Urinary bladder (tissue), 4 donors: Measurements from ENCODE around the gene TMEM117. TPM values are rescaled to one million over a fixed set of nuclear protein-coding genes. Genes with fewer than 3 reads are reported as not detected.
"Not testable (repeated sequence)": the region's sequence is repeated elsewhere in the genome, so short reads cannot be mapped to it uniquely, and the experiment has no call there.

Experiments used
- DNase-seq: peaks from one replicate; pipeline ENCODE4 v3.0.0-alpha.2; 2015; ENCODE audit errors: extremely low spot score
- H3K27ac ChIP-seq: one replicate; pipeline ENCODE4 v1.5.1; 2013; ENCODE audit warnings: low read depth, mild to moderate bottlenecking, moderate library complexity
- H3K36me3 ChIP-seq: one replicate; pipeline ENCODE4 v1.6.1; 2013; ENCODE audit warnings: mild to moderate bottlenecking, moderate library complexity; ENCODE audit not compliant: insufficient read depth
- H3K4me1 ChIP-seq: one replicate; pipeline ENCODE4 v1.6.1; 2013; ENCODE audit warnings: mild to moderate bottlenecking, moderate library complexity; ENCODE audit not compliant: insufficient read depth
- H3K4me3 ChIP-seq: one replicate; pipeline ENCODE4 v1.5.1; 2013; ENCODE audit warnings: low read depth, low read length
- WGBS: extraction: QIAGEN DNeasy Blood & Tissue Kit; methylation state at CpG from one replicate; pipeline ENCODE4 v1.1.7; 2013; 5-methylcytosine and 5-hydroxymethylcytosine counted together
- polyA plus RNA-seq: library from polyadenylated mRNA; stranded (reverse); fragments of 200-250 nt; gene quantifications from one replicate; pipeline ENCODE4 v1.2.3, GENCODE V29; 2013
- total RNA-seq: library from RNA; depleted of rRNA; stranded (reverse); fragments of >200 nt; gene quantifications from one replicate; pipeline ENCODE4 v1.2.3, GENCODE V29; 2014
- donor health status: healthy with polysubstance abuse.
- donor health status: healthy.

TMEM117 gene
- total and polyA plus RNA-seq, 2 donors, result 9.2 to 31.1 TPM

DNA sequence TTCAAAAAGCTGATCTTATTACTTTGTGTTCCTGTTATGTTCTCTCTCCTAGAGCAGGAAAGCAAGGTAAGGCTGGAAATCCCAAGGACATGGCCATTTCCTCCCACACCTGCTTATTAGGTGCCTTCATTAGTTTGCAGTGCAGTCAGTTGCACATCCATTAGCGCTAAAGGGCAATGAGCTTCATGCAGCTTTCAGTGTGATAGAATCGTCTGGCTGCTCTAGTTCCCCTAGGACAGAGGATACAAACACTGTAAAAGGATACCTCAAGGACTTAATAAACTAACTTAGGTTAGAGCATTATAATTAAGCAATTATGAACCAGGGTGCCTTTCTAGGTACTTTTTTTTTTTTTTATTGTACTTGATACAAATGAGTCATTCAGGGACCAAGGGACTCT is 21.1 kb downstream of the TMEM117 start:
- no peak for DNase-seq
- Histone ChIP-seq H3K4me3 (no peak overlapping the region), H3K36me3 (no peaks in the 10 kb centered on the region), H3K27ac (no peak overlapping the region), H3K4me1 (no peaks in the 10 kb centered on the region)
- 91% methylated on average over 2 of the region's 2 CpGs for WGBS

DNA sequence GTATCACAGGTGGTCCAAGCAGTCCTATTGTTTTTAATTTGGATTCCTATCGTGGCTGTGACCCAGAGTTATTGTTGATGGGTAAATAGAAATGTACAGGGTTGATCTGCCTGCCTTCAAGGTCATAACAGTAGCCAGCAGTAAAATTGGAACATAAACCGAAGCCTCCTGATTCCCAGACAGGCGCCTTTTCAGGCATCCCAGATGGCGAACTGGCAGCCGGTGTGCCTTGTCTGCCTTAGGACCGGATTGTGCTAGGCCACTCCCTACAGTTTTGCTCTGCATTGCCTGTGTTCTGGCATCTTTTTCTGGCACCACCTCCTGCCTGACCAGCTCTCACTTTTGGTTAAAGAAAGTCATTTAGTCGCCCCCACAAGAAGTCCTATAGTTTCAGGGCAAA is 22.2 kb downstream of the TMEM117 start:
- Histone ChIP-seq H3K4me1 (no peaks in the 10 kb centered on the region), H3K4me3 (no peak overlapping the region), H3K27ac (no peak overlapping the region), H3K36me3 (no peaks in the 10 kb centered on the region)
- DNase-seq, result no peak
- WGBS, result 87% methylated on average over 7 of the region's 7 CpGs

DNA sequence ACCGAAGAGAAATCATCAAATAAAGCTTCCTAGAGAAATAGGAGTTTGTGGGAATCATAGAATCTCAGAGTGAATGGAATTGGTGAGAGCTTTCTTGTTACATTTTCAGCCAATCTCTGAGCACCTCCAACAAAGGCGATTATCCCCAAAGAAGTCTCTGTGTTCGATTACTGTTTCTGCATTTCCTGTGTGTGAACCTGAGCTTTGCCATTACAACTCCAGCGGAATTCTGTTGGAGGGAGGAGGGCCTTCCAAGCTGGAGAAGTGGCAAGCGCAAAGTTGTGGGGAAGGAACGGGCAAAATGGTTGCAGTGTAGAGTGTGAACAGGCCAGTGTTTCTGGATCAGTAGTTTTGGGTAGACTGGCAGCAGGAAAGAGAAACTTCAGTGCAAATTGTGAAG is 23.1 kb downstream of the TMEM117 start:
- DNase-seq, result no peak
- no peak overlapping the region for H3K4me3 ChIP-seq
- 90% methylated on average over 6 of the region's 6 CpGs for WGBS

DNA sequence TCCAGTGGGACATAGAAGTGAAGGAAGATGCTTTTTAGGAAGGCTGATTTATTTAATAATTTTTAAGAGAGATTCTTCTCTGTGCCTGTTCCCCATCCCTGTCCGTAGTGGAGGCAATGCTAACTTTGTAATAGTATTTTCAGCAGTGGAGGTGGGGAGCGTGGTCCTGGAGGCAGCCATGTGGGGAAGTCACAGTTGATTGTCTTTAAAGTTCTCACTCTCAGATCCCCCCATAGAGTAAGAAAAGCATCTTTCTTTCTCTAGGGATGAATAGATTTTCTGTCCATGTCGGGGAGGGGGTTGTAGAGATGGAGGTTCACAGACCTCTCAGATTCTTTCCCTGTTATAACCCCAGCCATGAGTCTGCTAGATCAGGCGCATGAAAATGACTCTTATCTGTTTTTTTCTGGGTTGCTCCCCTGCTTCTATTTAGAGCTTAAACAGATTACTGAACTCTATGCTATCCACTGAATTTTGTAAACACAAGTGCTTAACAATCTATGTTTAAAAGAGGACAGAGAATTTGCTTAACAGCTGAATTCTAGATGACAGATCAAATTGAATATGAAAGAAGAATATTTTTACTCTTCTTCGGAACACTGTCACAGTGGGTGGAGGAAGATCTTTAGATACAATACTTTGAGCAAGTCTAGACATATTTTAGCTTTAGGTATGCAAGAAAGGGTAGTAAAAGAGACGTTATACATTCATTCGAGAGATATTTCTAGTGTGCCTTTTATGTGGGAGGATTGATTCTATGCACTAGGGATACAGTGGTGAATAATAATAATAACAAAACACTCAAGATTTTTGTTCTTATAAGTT is 25.3 kb downstream of the TMEM117 start:
- Histone ChIP-seq H3K27ac (no peak overlapping the region), H3K4me1 (no peaks in the 10 kb centered on the region), H3K4me3 (no peak overlapping the region), H3K36me3 (no peaks in the 10 kb centered on the region)
- no peak for DNase-seq
- 38% methylated on average over 7 of the region's 7 CpGs for WGBS

More for the DNA sequence above, 23.1 kb downstream of the TMEM117 start:
- Histone ChIP-seq H3K4me1 (no peaks in the 10 kb centered on the region), H3K27ac (no peak overlapping the region), H3K36me3 (no peaks in the 10 kb centered on the region)

DNA sequence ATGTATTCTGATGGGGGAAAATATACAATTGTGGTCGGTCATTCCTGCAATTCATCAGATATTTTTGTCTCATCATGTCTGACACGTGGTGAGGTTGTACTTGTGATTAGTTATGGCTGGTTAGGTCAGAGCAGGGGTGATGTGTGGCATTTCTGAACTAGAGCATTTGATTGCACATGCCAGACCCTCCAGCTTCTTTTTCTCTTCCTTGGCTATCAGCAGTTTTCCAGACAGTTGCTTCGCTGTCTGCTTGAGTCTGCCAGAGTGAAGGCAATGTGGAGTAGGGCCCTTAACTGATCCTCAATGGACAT is 25.9 kb downstream of the TMEM117 start:
- Histone ChIP-seq H3K4me3 (no peak overlapping the region), H3K27ac (no peak overlapping the region), H3K36me3 (no peaks in the 10 kb centered on the region), H3K4me1 (no peaks in the 10 kb centered on the region)
- WGBS, result 45% methylated on average over 3 of the region's 3 CpGs
- no peak for DNase-seq

DNA sequence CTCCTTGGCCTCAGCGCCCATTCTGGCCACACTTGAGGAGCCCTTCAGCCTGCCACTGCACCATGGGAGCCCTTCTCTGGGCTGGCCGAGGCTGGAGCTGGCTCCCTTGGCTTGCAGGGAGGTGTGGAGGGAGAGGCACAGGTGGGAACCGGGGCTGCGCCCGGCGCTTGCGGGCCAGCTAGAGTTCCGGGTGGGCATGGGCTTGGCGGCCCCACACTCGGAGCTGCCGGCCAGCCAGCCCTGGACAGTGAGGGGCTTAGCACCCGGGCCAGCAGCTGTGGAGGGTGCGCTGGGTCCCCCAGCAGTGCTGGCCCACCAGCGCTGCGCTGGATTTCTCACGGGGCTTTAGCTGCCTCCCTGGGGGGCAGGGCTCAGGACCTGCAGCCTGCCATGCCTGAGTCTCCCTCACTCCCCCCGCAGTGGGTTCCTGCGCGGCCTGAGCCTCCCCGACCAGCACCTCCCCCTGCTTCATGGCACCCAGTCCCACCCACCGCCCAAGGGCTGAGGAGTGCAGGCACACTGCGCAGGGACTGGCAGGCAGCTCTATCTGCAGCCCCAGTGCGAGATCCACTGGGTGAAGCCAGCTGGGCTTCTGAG is 28.0 kb downstream of the TMEM117 start:
- H3K27ac ChIP-seq, result no peak overlapping the region
- H3K4me3 ChIP-seq, result no peak overlapping the region
- H3K36me3 ChIP-seq, result no peaks in the 10 kb centered on the region
- DNase-seq, result no peak
- no peaks in the 10 kb centered on the region for H3K4me1 ChIP-seq
- WGBS, result 97% methylated on average over 23 of the region's 23 CpGs

DNA sequence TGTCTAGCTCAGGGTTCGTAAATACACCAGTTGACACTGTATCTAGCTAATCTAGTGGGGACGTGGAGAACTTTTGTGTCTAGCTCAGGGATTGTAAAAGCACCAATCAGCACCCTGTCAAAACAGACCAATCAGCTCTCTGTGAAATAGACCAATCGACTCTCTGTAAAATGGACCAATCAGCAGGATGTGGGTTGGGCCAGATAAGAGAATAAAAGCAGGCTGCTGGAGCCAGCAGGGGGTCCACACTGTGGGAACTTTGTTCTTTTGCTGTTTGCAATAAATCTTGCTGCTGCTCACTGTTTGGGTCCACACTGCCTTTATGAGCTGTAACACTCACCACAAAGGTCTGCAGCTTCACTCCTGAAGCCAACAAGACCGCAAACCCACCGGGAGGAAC is 28.7 kb downstream of the TMEM117 start:
- 95% methylated on average over 5 of the region's 5 CpGs for WGBS
- H3K4me1 ChIP-seq, H3K36me3 ChIP-seq: not testable (repeated sequence)

DNA sequence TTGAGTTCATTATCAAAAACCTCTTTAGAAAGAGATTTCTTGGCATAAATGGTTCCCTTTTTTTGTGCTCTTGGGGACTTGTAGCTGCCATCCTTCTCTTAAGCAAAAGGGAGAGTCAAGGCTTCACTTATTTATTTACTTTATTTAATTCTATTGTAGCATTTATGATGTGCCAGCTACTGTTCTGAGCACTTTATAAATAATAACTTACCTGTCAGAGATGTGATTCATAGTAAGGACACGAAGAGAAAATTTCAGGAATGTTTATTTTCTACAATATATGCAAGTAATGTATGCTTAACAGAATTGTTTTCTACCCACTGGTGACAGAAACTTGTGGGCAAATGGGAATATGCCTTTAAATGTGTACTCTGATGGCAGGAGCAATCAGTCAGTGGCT is 33.3 kb downstream of the TMEM117 start:
- no peak overlapping the region for H3K27ac ChIP-seq
- WGBS, result 87% methylated on average over 1 of the region's 1 CpG

More for the DNA sequence above, 28.7 kb downstream of the TMEM117 start:
- DNase-seq, H3K4me3 ChIP-seq, H3K27ac ChIP-seq: not testable (repeated sequence)

DNA sequence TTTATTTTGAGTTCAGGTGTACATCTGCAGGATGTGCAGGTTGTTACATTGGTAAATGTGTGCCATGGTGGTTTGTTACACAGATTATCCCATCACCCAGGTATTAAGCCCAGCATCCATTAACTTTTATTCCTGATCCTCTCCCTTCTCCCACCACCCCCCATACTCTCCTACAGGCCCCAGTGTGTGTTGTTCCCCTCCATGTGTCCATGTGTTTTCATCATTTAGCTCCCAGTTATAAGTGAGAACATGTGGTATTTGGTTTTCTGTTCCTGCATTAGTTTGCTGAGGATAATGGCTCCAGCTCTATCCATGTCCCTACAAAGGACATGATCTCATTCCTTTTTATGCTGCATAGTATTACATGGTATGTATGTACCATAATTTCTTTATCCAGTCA is 33.9 kb downstream of the TMEM117 start:
- H3K4me3 ChIP-seq, H3K4me1 ChIP-seq, DNase-seq, H3K27ac ChIP-seq, H3K36me3 ChIP-seq: not testable (repeated sequence)

More for the DNA sequence above, 33.3 kb downstream of the TMEM117 start:
- no peaks in the 10 kb centered on the region for H3K4me1 ChIP-seq
- no peak for DNase-seq
- H3K36me3 ChIP-seq, result no peaks in the 10 kb centered on the region
- no peak overlapping the region for H3K4me3 ChIP-seq

DNA sequence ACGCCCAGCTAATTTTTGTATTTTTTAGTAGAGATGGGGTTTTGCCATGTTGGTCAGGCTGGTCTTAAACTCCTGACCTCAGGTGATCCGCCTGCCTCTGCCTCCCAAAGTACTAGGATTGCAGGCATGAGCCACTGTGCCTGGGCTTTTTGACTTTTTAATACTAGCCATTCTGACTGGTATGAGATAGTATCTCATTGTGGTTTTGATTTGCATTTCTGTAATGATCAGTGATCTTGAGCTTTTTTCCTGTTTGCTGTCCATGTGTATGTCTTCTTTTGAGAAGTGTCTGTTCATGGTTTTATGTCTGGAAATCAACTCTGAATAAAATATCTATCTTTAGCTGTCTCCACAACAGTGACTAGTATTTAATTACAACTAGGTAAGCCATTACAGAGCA is 35.4 kb downstream of the TMEM117 start:
- not testable (repeated sequence) for H3K27ac ChIP-seq, H3K4me1 ChIP-seq, H3K36me3 ChIP-seq, H3K4me3 ChIP-seq, DNase-seq
- 96% methylated on average over 2 of the region's 2 CpGs for WGBS

DNA sequence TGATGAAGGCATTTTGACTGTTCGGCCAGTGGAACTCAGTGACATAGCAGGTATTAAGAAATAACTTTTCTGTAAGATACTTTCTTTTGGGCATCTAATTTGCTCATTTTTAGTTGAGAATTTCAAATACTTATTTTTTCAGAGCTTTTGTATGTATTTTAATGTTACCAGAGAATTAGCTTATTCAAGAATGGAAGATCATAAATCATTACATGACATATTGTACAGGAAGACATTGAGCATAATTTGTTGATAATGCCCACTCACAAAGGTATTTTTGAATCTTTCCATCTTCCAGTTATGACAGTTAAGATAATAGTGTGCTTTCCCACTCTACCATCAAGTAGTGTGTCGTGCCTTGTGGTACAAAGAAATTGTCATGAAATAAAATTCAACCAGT is 36.5 kb downstream of the TMEM117 start:
- Histone ChIP-seq H3K36me3 (no peaks in the 10 kb centered on the region), H3K4me1 (no peaks in the 10 kb centered on the region), H3K27ac (no peak overlapping the region), H3K4me3 (no peak overlapping the region)
- 94% methylated on average over 2 of the region's 2 CpGs for WGBS
- DNase-seq, result no peak

DNA sequence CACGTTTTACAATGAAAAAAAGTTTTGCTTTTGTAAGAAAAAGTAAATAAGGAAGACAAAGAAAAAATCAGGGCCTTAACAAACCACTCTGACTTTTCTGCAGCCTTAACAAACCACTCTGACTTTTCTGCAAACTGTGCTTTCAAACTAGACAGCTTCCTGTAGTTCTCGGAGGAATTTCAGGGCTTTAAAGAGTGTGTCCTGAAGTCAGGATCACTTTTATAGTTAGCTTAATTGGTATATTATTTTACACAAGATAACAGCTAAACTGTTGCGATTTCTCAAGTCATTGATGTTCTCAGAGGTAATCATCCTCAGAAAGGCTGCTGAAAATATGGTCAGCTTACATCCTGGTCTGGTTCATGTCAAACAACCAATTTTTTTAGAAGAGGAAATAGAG is 42.2 kb downstream of the TMEM117 start:
- Histone ChIP-seq H3K27ac (no peak overlapping the region), H3K4me1 (no peaks in the 10 kb centered on the region), H3K36me3 (no peaks in the 10 kb centered on the region), H3K4me3 (no peak overlapping the region)
- DNase-seq, result no peak
- WGBS, result 62% methylated on average over 3 of the region's 3 CpGs

DNA sequence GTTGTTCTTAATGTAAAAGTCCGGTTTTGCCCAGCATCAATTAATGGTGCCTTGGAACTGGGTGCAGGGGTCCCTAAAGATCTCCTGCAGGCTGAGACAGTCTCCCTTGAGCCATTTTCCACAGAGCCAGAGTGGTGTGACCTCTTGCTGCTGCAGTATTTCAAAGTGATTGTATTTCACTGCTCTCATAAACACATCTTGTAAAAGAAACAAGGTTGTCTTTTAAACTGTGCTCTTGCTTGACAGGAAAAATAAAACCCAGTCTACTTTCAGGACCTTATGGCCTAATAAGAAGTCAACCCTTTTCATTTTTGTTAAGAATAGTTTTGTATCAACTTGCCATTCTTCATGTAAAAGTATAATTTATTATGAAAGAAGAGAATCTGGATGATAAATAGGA is 44.7 kb downstream of the TMEM117 start:
- H3K4me3 ChIP-seq, result no peak overlapping the region
- 49% methylated on average over 1 of the region's 1 CpG for WGBS
- H3K36me3 ChIP-seq, result no peaks in the 10 kb centered on the region
- H3K4me1 ChIP-seq, result no peaks in the 10 kb centered on the region
- no peak overlapping the region for H3K27ac ChIP-seq
- DNase-seq, result no peak

DNA sequence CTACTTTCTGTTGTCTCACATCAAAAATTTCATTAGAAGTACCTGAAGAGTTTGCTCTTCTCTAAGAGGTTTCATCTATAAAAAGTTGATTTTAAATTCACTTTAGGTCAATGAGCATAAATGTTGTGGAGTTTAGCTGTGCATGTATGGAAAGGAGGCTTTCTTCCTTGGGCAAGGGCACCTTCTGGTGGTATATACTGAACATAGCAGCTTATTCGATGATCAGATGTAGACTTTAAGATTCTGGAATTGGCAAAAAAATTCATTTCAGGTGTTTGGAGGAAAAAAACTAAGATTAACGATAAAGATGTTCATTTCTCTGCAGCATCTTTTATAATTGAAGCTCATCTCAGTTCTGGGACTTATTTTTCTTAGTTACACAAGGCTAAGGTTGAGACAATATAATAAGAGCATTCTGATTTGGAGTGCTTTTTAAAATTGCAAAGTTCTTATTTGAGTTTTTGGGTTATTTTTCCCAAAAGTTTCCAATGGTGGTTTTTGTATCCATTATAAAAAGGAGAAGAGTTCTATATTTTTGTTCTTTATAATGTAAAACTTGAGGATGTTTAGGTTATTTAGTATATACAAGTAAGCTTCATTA is 46.8 kb downstream of the TMEM117 start:
- Histone ChIP-seq H3K4me1 (no peaks in the 10 kb centered on the region), H3K4me3 (no peak overlapping the region), H3K27ac (no peak overlapping the region), H3K36me3 (no peaks in the 10 kb centered on the region)
- WGBS, result 14% methylated on average over 2 of the region's 2 CpGs
- DNase-seq, result no peak
